Measurements from ENCODE around the gene SNAI1.
"Not testable (repeated sequence)": the region's sequence is repeated elsewhere in the genome, so short reads cannot be mapped to it uniquely, and the experiment has no call there.

SNAI1 gene

DNA sequence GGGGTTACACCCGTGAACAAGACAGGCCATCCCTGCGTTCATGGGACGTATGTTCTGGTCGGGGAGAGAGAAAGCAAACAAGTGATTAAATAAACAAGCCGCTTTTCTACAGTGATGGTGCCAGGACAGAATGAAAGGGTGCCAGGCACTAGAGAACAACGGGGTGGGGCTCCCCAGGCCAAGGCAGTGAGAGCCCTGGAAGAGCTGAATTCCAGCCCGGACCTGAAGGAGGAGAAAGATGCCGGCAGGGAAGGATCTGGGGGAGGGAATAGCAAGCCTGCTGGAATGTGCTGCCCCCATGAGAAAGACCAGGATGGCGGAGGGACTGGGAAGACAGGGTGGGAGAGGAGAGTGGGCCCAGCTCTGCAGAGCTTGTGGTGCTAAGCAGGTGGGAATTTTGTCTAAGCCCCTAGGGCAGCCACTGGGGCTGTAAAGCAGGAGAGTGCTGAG lies 7.5 kb downstream of the SNAI1 start:
- no peak for TF ChIP-seq CTCF (IDR thresholded peaks at IDR 0.05; ENCODE audit: low read depth, low read length)

GRCh38 chr20:49993301-49993751 lies 10.5 kb downstream of the SNAI1 start:
- H3K4me3 ChIP-seq (ENCODE audit: low read depth, low read length), result no peak overlapping the region
- TF ChIP-seq CTCF (IDR thresholded peaks at IDR 0.05; ENCODE audit: low read depth, low read length), result no peak

More for the DNA sequence above, 7.5 kb downstream of the SNAI1 start:
- H3K4me3 ChIP-seq (ENCODE audit: low read depth, low read length), result no peak overlapping the region

GRCh38 chr20:49995586-49995985 lies 12.8 kb downstream of the SNAI1 start:
- no peak overlapping the region for H3K4me3 ChIP-seq (ENCODE audit: low read depth, low read length)
- no peak for TF ChIP-seq CTCF (IDR thresholded peaks at IDR 0.05; ENCODE audit: low read depth, low read length)

- not testable (repeated sequence) for H3K4me3 ChIP-seq (ENCODE audit: low read depth, low read length)
Measured at GRCh38 chr20:49998478-49999188, 15.9 kb downstream of the SNAI1 start.

GRCh38 chr20:49999329-49999728 lies 16.5 kb downstream of the SNAI1 start:
- TF ChIP-seq CTCF (IDR thresholded peaks at IDR 0.05; ENCODE audit: low read depth, low read length), result no peak
- H3K4me3 ChIP-seq (ENCODE audit: low read depth, low read length), result no peak overlapping the region

DNA sequence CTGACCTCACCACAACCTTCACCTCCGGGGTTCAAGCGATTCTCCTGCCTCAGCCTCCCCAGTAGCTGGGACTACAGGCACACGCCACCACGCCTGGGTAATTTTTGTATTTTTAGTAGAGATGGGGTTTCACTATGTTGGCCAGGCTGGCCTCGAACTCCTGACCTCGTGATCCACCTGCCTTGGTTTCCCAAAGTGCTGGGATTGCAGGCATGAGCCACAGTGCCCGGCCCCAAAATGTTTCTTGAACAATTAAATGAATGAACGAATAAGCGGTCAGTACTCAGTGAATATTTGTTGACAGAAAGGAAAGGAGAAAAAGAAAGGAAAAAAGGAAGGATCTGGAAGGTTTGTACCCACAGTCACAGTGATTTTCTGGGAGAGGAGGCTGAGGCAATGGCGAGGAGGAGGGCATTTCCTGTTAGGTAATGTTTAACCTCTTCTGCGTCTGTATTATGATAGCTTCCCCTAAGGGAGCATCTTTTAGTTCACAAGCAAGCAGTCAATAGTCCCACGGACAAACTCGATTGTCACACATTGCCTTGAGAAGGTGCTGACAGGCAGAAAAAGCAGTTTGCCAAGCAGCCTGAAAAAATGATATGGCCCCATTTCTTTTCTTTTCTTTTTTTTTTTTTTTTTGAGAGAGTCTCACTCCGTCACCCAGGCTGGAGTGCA lies 17.9 kb downstream of the SNAI1 start:
- H3K4me3 ChIP-seq (ENCODE audit: low read depth, low read length), result not testable (repeated sequence)

- H3K4me3 ChIP-seq (ENCODE audit: low read depth, low read length), result no peak overlapping the region
- no peak for TF ChIP-seq CTCF (IDR thresholded peaks at IDR 0.05; ENCODE audit: low read depth, low read length)
Measured at GRCh38 chr20:50001784-50002311, 19.1 kb downstream of the SNAI1 start.

GRCh38 chr20:50003253-50003656 lies 20.5 kb downstream of the SNAI1 start:
- H3K4me3 ChIP-seq (ENCODE audit: low read depth, low read length), result no peak overlapping the region
- no peak for TF ChIP-seq CTCF (IDR thresholded peaks at IDR 0.05; ENCODE audit: low read depth, low read length)
